PC-3 (cell line): ENCODE results near the gene RBP2. TPM values are rescaled to one million over a fixed set of nuclear protein-coding genes. Genes with fewer than 3 reads are reported as not detected.

Experiments
- ATAC-seq: fragments of 200-7000 bp; cut with Tn5 transposase; 2 replicates; pipeline ENCODE4 v1.9.1; 2020; ENCODE audit warnings: mild to moderate bottlenecking, moderate library complexity
- BruUV-seq: library from RNA; stranded (reverse); fragments of 400-500 nt; replicated peaks from 2 replicates; lab custom pipeline; 2021; lab: Mats Ljungman, UMichigan
- CTCF ChIA-PET: fragments of 300-600 bp; sonication (Branson Sonifier 250); formaldehyde crosslinking; loops from one replicate; lab custom pipeline; 2022; ENCODE audit warnings: antibody characterized with exemption; lab: Charles Lee
- POLR2A ChIA-PET: fragments of 300-600 bp; sonication (Branson Sonifier 250); formaldehyde crosslinking; loops from one replicate; lab custom pipeline; 2022; ENCODE audit warnings: antibody characterized with exemption; ENCODE audit not compliant: unreplicated experiment; lab: Charles Lee
- DNase-seq: peaks from one replicate; pipeline ENCODE4 v3.0.0-alpha.2; 2015
- H2AFZ ChIP-seq: fragments of 300-600 bp; sonication (generic); 2 replicates; pipeline ENCODE4 v1.6.0; 2016; ENCODE audit warnings: antibody characterized with exemption, low read length
- H3F3A ChIP-seq: fragments of 300-600 bp; sonication (generic); one replicate; pipeline ENCODE4 v1.6.0; 2017; ENCODE audit warnings: antibody characterized with exemption, low read length, control low read depth, mild to moderate bottlenecking; ENCODE audit not compliant: unreplicated experiment
- H3K27ac ChIP-seq: fragments of 300-600 bp; sonication (generic); 2 replicates; pipeline ENCODE4 v1.5.1; 2016; ENCODE audit warnings: mild to moderate bottlenecking, low read length
- H3K27me3 ChIP-seq: fragments of 300-600 bp; sonication (generic); 2 replicates; pipeline ENCODE4 v1.6.1; 2016; ENCODE audit warnings: low read length, mixed read lengths
- H3K36me3 ChIP-seq: fragments of 300-600 bp; sonication (generic); 2 replicates; pipeline ENCODE4 v1.6.1; 2016; ENCODE audit warnings: low read depth, mixed run types, low read length, mixed read lengths
- H3K4me1 ChIP-seq: fragments of 300-600 bp; sonication (generic); 2 replicates; pipeline ENCODE4 v1.5.1; 2016; ENCODE audit warnings: low read length; ENCODE audit not compliant: insufficient read depth
- H3K4me2 ChIP-seq: fragments of 300-600 bp; sonication (generic); 2 replicates; pipeline ENCODE4 v1.6.0; 2016; ENCODE audit warnings: low read length
- H3K4me3 ChIP-seq: fragments of 300-600 bp; sonication (generic); 2 replicates; pipeline ENCODE4 v1.5.1; 2016; ENCODE audit warnings: mild to moderate bottlenecking, low read length, mixed read lengths
- H3K79me2 ChIP-seq: fragments of 300-600 bp; sonication (generic); 2 replicates; pipeline ENCODE4 v1.6.1; 2017; ENCODE audit warnings: low read length, mixed read lengths
- H3K9ac ChIP-seq: fragments of 300-600 bp; sonication (generic); 2 replicates; pipeline ENCODE4 v1.6.0; 2016; ENCODE audit warnings: mild to moderate bottlenecking, low read length
- H3K9me2 ChIP-seq: fragments of 300-600 bp; sonication (generic); replicated peaks from 2 replicates; pipeline ENCODE4 v1.6.1; 2016; ENCODE audit warnings: mixed run types, low read length, mixed read lengths
- H3K9me3 ChIP-seq: fragments of 300-600 bp; sonication (generic); 2 replicates; pipeline ENCODE4 v1.6.1; 2016; ENCODE audit warnings: low read length, mixed read lengths
- H4K20me1 ChIP-seq: fragments of 300-600 bp; sonication (generic); 2 replicates; pipeline ENCODE4 v1.6.1; 2016; ENCODE audit warnings: low read length, mixed read lengths
- EZH2 ChIP-seq: fragments of 300-600 bp; sonication (generic); IDR thresholded peaks from one replicate; pipeline ENCODE4 v1.6.1; 2017; ENCODE audit warnings: antibody characterized with exemption, mild to moderate bottlenecking, low read length; ENCODE audit not compliant: unreplicated experiment
- EZH2phosphoT487 ChIP-seq: fragments of 300-600 bp; sonication (generic); IDR thresholded peaks from 2 replicates; pipeline ENCODE4 v1.6.1; 2018; ENCODE audit warnings: mild to moderate bottlenecking, antibody characterized with exemption, low read length, borderline replicate concordance
- intact Hi-C: fragments of 100-400 bp; cut with micrococcal nuclease; formaldehyde crosslinking; loops from 2 replicates; pipeline ENCODE4 v1.9.0; 2023
- total RNA-seq: library from RNA; depleted of rRNA; stranded (reverse); fragments of >200 nt; gene quantifications from 2 replicates; pipeline ENCODE4 v1.2.3, GENCODE V29; 2014
- TF ChIP-seq, protein P1 (sequence below): fragments of 300-600 bp; sonication (generic); conservative IDR thresholded peaks from 2 replicates; pipeline ENCODE4 v1.5.1; 2017; ENCODE audit warnings: antibody characterized with exemption, low read depth, mild to moderate bottlenecking, low read length

The RBP2 gene
- total RNA-seq, 1 experiment from 2014 or later = not detected

DNA sequence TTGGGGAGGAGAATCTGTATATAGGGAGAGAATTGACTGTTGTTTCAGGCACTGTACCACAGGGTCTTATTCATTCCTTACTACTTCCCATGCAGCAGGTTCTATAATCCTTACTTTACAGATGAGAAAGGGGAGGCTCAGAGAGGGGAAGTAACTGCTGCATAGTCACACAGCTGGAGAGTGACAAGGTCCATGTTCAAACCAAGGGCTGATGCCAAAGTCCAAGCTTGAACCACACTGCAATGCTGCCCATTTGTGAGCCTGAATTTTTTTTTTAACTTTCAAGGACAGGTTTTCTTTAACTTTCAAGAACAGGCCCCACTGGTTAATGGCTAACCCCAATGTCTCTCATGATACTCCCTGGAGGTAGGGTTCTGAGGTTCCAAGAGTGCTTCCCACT lies 26.2 kb downstream of the RBP2 start:
- DNase-seq = no peak
- no peaks in the 10 kb centered on the region for H3K36me3 ChIP-seq
- intact Hi-C loops = no loop called here
- ChIA-PET CTCF (no interaction called here), POLR2A (no interaction called here)
- no peak overlapping the region for H2AFZ ChIP-seq
- H3K27me3 ChIP-seq = no peaks in the 10 kb centered on the region
- ATAC-seq = no peak
- H3K4me1 ChIP-seq = no peaks in the 10 kb centered on the region
- BruUV-seq = no TSS peak
- no peaks in the 10 kb centered on the region for H4K20me1 ChIP-seq
- TF ChIP-seq, protein P1, sequence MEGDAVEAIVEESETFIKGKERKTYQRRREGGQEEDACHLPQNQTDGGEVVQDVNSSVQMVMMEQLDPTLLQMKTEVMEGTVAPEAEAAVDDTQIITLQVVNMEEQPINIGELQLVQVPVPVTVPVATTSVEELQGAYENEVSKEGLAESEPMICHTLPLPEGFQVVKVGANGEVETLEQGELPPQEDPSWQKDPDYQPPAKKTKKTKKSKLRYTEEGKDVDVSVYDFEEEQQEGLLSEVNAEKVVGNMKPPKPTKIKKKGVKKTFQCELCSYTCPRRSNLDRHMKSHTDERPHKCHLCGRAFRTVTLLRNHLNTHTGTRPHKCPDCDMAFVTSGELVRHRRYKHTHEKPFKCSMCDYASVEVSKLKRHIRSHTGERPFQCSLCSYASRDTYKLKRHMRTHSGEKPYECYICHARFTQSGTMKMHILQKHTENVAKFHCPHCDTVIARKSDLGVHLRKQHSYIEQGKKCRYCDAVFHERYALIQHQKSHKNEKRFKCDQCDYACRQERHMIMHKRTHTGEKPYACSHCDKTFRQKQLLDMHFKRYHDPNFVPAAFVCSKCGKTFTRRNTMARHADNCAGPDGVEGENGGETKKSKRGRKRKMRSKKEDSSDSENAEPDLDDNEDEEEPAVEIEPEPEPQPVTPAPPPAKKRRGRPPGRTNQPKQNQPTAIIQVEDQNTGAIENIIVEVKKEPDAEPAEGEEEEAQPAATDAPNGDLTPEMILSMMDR = no peak
- TF ChIP-seq EZH2 = no peak
- TF ChIP-seq EZH2phosphoT487 = no peak
- H3K9ac ChIP-seq = no peak overlapping the region
- H3K27ac ChIP-seq = no peak overlapping the region
- H3K79me2 ChIP-seq = no peaks in the 10 kb centered on the region
- H3F3A ChIP-seq = no peaks in the 10 kb centered on the region
- no peaks in the 10 kb centered on the region for H3K9me3 ChIP-seq
- H3K4me3 ChIP-seq = no peak overlapping the region
- no peaks in the 10 kb centered on the region for H3K9me2 ChIP-seq
- no peak overlapping the region for H3K4me2 ChIP-seq

DNA sequence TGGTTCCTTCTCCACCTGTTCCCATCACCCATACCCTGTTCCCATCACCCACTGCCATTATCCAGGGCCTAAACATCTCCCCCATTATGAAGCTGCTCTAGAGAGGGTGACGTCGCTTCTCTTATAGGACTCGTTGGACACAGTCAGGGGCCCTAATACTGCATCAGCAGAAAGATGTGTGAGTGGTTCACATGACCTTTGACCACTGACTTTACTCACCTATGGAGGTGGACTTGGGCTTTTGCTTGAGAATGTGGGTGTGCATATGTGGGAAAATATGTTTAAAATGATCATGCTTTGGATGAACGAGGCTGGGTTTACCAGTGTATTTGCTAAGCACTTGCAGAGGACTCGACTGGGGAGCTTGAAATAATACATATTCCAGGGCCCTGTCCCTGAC lies 26.8 kb downstream of the RBP2 start:
- TF ChIP-seq EZH2 = no peak
- TF ChIP-seq, protein P1 = no peak
- no peak for TF ChIP-seq EZH2phosphoT487
- no peaks in the 10 kb centered on the region for H3F3A ChIP-seq
- CTCF ChIA-PET = no interaction called here
- H3K27me3 ChIP-seq = no peaks in the 10 kb centered on the region
- H3K9me2 ChIP-seq = no peaks in the 10 kb centered on the region
- H3K4me3 ChIP-seq = no peak overlapping the region
- H3K27ac ChIP-seq = no peak overlapping the region
- no peaks in the 10 kb centered on the region for H3K36me3 ChIP-seq
- H3K9ac ChIP-seq = no peak overlapping the region
- no peak overlapping the region for H2AFZ ChIP-seq
- POLR2A ChIA-PET = no interaction called here
- no TSS peak for BruUV-seq
- DNase-seq (no peak), ATAC-seq (no peak)
- intact Hi-C loops = no loop called here
- no peaks in the 10 kb centered on the region for H3K79me2 ChIP-seq
- H3K4me1 ChIP-seq = no peaks in the 10 kb centered on the region
- H3K9me3 ChIP-seq = no peaks in the 10 kb centered on the region
- H4K20me1 ChIP-seq = no peaks in the 10 kb centered on the region
- H3K4me2 ChIP-seq = no peak overlapping the region

DNA sequence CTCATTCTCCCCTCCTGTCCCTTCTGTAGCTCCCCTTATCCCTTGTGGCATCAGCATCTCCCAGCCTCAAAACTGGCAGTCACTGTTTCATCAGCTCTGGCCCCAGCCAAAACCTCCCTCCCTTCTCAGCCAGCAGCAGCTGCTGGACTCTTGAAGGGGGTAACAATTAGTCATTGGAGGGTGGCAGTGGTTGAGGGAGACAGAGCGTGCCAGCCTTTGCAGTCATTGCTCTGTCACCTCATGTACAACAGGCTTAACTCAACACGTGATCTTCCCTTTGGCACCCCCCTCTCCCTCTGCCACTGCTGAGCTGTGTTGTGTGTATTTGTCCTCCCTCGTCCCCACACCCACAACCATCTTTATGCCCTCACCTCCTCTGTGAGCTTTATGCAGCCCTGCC lies 28.2 kb downstream of the RBP2 start:
- intact Hi-C loops = no loop called here
- DNase-seq (peak; percentile 32), ATAC-seq (peak; percentile 22; the same call in 1 of the 2 replicates)
- Histone ChIP-seq H3K9me2 (no peaks in the 10 kb centered on the region), H3K4me1 (no peaks in the 10 kb centered on the region), H3K9me3 (no peaks in the 10 kb centered on the region), H3K36me3 (no peaks in the 10 kb centered on the region), H3F3A (no peaks in the 10 kb centered on the region), H2AFZ (no peak overlapping the region), H3K27me3 (no peaks in the 10 kb centered on the region), H4K20me1 (no peaks in the 10 kb centered on the region), H3K79me2 (no peaks in the 10 kb centered on the region), H3K4me2 (no peak overlapping the region), H3K27ac (no peak overlapping the region), H3K4me3 (no peak overlapping the region), H3K9ac (no peak overlapping the region)
- ChIA-PET POLR2A (no interaction called here), CTCF (no interaction called here)
- TF ChIP-seq EZH2phosphoT487 = no peak
- BruUV-seq = no TSS peak
